H9 (cell line): ENCODE measurements around the gene KRT78. TPM values are rescaled to one million over a fixed set of nuclear protein-coding genes. Genes with fewer than 3 reads are reported as not detected.
A peak's percentile ranks its signal among the peaks of the same experiment; 100 is the strongest.

Source experiments
- DNase-seq: peaks from one replicate; pipeline ENCODE4 v3.0.0-alpha.2; 2017
- H2AFZ ChIP-seq: one replicate; pipeline ENCODE4 v1.6.1; 2013; ENCODE audit warnings: mild to moderate bottlenecking, low read length, control low read depth, moderate library complexity
- H2AK5ac ChIP-seq: 2 replicates; pipeline ENCODE4 v1.6.1; 2013; ENCODE audit warnings: low read length, control low read depth, mixed read lengths; ENCODE audit not compliant: insufficient read length
- H2BK120ac ChIP-seq: one replicate; pipeline ENCODE4 v1.6.1; 2013; ENCODE audit warnings: low read depth, mild to moderate bottlenecking, low read length, control low read depth, inconsistent platforms; ENCODE audit not compliant: poor library complexity, severe bottlenecking
- H2BK12ac ChIP-seq: 2 replicates; pipeline ENCODE4 v1.6.1; 2013; ENCODE audit warnings: low read length, control low read depth, mixed read lengths, low read depth; ENCODE audit not compliant: insufficient read length
- H2BK15ac ChIP-seq: 2 replicates; pipeline ENCODE4 v1.6.1; 2013; ENCODE audit warnings: low read depth, low read length, control low read depth
- H2BK20ac ChIP-seq: one replicate; pipeline ENCODE4 v1.6.1; 2013; ENCODE audit warnings: low read depth, mild to moderate bottlenecking, low read length, control low read depth, inconsistent platforms; ENCODE audit not compliant: poor library complexity, severe bottlenecking
- H2BK5ac ChIP-seq: 2 replicates; pipeline ENCODE4 v1.6.1; 2013; ENCODE audit warnings: low read length, control low read depth, mixed read lengths; ENCODE audit not compliant: insufficient read length
- H3K14ac ChIP-seq: 2 replicates; pipeline ENCODE4 v1.6.1; 2013; ENCODE audit warnings: low read length, control low read depth; ENCODE audit not compliant: insufficient read depth
- H3K18ac ChIP-seq: 2 replicates; pipeline ENCODE4 v1.6.1; 2013; ENCODE audit warnings: low read depth, mild to moderate bottlenecking, mixed read lengths, low read length, control low read depth; ENCODE audit not compliant: insufficient read length
- H3K23ac ChIP-seq: 2 replicates; pipeline ENCODE4 v1.6.1; 2013; ENCODE audit warnings: low read length, control low read depth, mixed read lengths, low read depth; ENCODE audit not compliant: insufficient read length
- H3K23me2 ChIP-seq: 2 replicates; pipeline ENCODE4 v1.6.1; 2013; ENCODE audit warnings: low read depth, mild to moderate bottlenecking, mixed read lengths, low read length, control low read depth; ENCODE audit not compliant: insufficient read length, poor library complexity, severe bottlenecking
- H3K27ac ChIP-seq: 2 replicates; pipeline ENCODE4 v1.5.1; 2013; ENCODE audit warnings: low read length, control low read depth, mixed read lengths, low read depth; ENCODE audit not compliant: insufficient read length
- H3K27me3 ChIP-seq: 2 replicates; pipeline ENCODE4 v1.6.1; 2013; ENCODE audit warnings: low read length, control low read depth, inconsistent platforms; ENCODE audit not compliant: insufficient read depth
- H3K4ac ChIP-seq: 2 replicates; pipeline ENCODE4 v1.6.1; 2013; ENCODE audit warnings: low read depth, mild to moderate bottlenecking, control low read depth, inconsistent platforms, low read length, moderate library complexity
- H3K4me1 ChIP-seq: 2 replicates; pipeline ENCODE4 v1.6.1; 2013; ENCODE audit warnings: low read length, control low read depth, inconsistent platforms; ENCODE audit not compliant: insufficient read depth
- H3K4me2 ChIP-seq: 2 replicates; pipeline ENCODE4 v1.6.1; 2013; ENCODE audit warnings: low read length, control low read depth, mixed read lengths; ENCODE audit not compliant: insufficient read length, insufficient read depth
- H3K56ac ChIP-seq: 2 replicates; pipeline ENCODE4 v1.6.1; 2013; ENCODE audit warnings: low read depth, mild to moderate bottlenecking, mixed read lengths, low read length, control low read depth; ENCODE audit not compliant: insufficient read length
- H3K79me1 ChIP-seq: 2 replicates; pipeline ENCODE4 v1.6.1; 2013; ENCODE audit warnings: low read depth, mild to moderate bottlenecking, moderate library complexity, low read length, control low read depth, inconsistent platforms; ENCODE audit not compliant: insufficient read depth, poor library complexity, severe bottlenecking
- H3K79me2 ChIP-seq: 2 replicates; pipeline ENCODE4 v1.6.1; 2013; ENCODE audit warnings: low read length, control low read depth, inconsistent platforms; ENCODE audit not compliant: insufficient read depth
- H3K9ac ChIP-seq: 2 replicates; pipeline ENCODE4 v1.6.1; 2013; ENCODE audit warnings: low read length, control low read depth, mixed read lengths; ENCODE audit not compliant: insufficient read length; ENCODE audit errors: extremely low read depth
- H3K9me3 ChIP-seq: one replicate; pipeline ENCODE4 v1.6.1; 2013; ENCODE audit warnings: low read depth, low read length, inconsistent platforms; ENCODE audit not compliant: control insufficient read depth
- H3T11ph ChIP-seq: one replicate; pipeline ENCODE4 v1.6.1; 2013; ENCODE audit warnings: mild to moderate bottlenecking, low read length, control low read depth, inconsistent platforms
- H4K20me1 ChIP-seq: one replicate; pipeline ENCODE4 v1.6.1; 2013; ENCODE audit not compliant: control insufficient read depth, insufficient read length, insufficient read depth
- H4K5ac ChIP-seq: 2 replicates; pipeline ENCODE4 v1.6.1; 2013; ENCODE audit warnings: low read depth, mild to moderate bottlenecking, mixed read lengths, low read length, control low read depth; ENCODE audit not compliant: insufficient read length
- H4K8ac ChIP-seq: replicated peaks from 2 replicates; pipeline ENCODE4 v1.6.1; 2013; ENCODE audit warnings: low read length, control low read depth, mixed read lengths, low read depth; ENCODE audit not compliant: insufficient read length
- H4K91ac ChIP-seq: 2 replicates; pipeline ENCODE4 v1.6.1; 2013; ENCODE audit warnings: low read depth, mild to moderate bottlenecking, moderate library complexity, mixed read lengths, low read length, control low read depth; ENCODE audit not compliant: insufficient read length
- H3K27ac Mint-ChIP-seq, 3 experiments: 2 replicates in 2 of 3; 3 replicates in 1 of 3; pipeline ENCODE4 v1.8.0; 2020 to 2021; ENCODE audit warnings: mixed read lengths in 3 of 3, mild to moderate bottlenecking in 1 of 3, moderate library complexity in 1 of 3
- H3K27me3 Mint-ChIP-seq: 2 replicates; pipeline ENCODE4 v1.8.0; 2021; ENCODE audit warnings: low read depth, mild to moderate bottlenecking, moderate library complexity, mixed read lengths
- H3K36me3 Mint-ChIP-seq, 3 experiments: 2 replicates in 2 of 3; 3 replicates in 1 of 3; pipeline ENCODE4 v1.8.0; 2020 to 2021; ENCODE audit warnings: low read depth in 3 of 3, mixed read lengths in 3 of 3; ENCODE audit not compliant: insufficient read depth in 1 of 3
- H3K4me1 Mint-ChIP-seq, 2 experiments: 2 replicates each; pipeline ENCODE4 v1.8.0; 2020; ENCODE audit warnings: mixed read lengths in 2 of 2
- H3K4me3 Mint-ChIP-seq, 2 experiments: 2 replicates in 1 of 2; 3 replicates in 1 of 2; pipeline ENCODE4 v1.8.0; 2020 to 2021; ENCODE audit warnings: mild to moderate bottlenecking in 2 of 2, mixed read lengths in 2 of 2, moderate library complexity in 1 of 2
- H3K9me3 Mint-ChIP-seq, 2 experiments: 2 replicates in 1 of 2; 3 replicates in 1 of 2; pipeline ENCODE4 v1.8.0; 2020; ENCODE audit warnings: mild to moderate bottlenecking in 2 of 2, mixed read lengths in 2 of 2, moderate library complexity in 1 of 2
- WGBS: extraction: QIAGEN DNeasy Blood & Tissue Kit; methylation state at CpG from one replicate; pipeline ENCODE4 v1.1.7; 2013; ENCODE audit warnings: missing lambda C conversion rate, low lambda C conversion rate, mixed read lengths; ENCODE audit not compliant: insufficient read length; ENCODE audit errors: extremely low coverage; 5-methylcytosine and 5-hydroxymethylcytosine counted together
- total RNA-seq: library from RNA; stranded (reverse); gene quantifications from 2 replicates; pipeline ENCODE4 v1.2.1, GENCODE V29; 2021
- TF ChIP-seq, protein P1 (sequence below): fragments of 200-600 bp; sonication (generic); conservative IDR thresholded peaks from 3 replicates; pipeline ENCODE4 v1.8.0; 2021; ENCODE audit warnings: antibody characterized with exemption, mild to moderate bottlenecking

Gene KRT78
- total RNA-seq, 1 experiment from 2014 or later: not detected

DNA sequence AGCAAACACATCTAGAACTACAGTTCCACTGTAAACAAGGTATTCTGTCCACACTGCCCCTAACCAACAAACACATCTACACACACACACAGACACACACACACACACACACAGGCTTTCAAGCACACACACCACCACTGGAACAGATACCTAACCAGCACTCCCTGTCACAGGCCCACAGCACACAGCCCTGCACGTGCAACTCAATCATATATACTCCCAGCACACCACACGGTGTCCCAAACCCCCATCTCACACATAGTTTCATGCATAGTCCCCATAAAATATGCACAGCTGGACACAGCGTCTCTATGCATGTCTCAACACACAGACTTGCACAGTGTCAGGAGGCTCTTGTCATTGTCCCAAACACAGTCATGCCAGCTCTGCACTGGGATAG is 28.4 kb upstream of the KRT78 start:
- Histone ChIP-seq H3K79me1 (no peaks in the 10 kb centered on the region), H4K8ac (no peak overlapping the region), H3K27me3 (no peaks in the 10 kb centered on the region; the same call in 1 of the 2 replicates), H3K79me2 (no peaks in the 10 kb centered on the region), H2AK5ac (no peak overlapping the region), H3K9me3 (no peaks in the 10 kb centered on the region), H3K18ac (no peak overlapping the region), H3K4ac (no peak overlapping the region), H3K9ac (no peak overlapping the region), H3K23ac (no peak overlapping the region), H2BK15ac (no peak overlapping the region), H3K14ac (no peak overlapping the region), H2AFZ (no peak overlapping the region), H4K20me1 (no peaks in the 10 kb centered on the region), H3T11ph (no peak overlapping the region), H3K4me2 (no peak overlapping the region), H2BK20ac (no peak overlapping the region), H3K27ac (no peak overlapping the region), H2BK5ac (no peak overlapping the region), H3K56ac (no peak overlapping the region), H4K5ac (no peak overlapping the region), H4K91ac (no peak overlapping the region), H3K4me1 (no peaks in the 10 kb centered on the region), H2BK120ac (no peak overlapping the region), H2BK12ac (no peak overlapping the region), H3K23me2 (peaks cover 9% of the 10 kb centered on the region)
- no CpG with 5 or more reads among the region's 3 CpGs for WGBS
- Mint-ChIP-seq H3K27ac (peak overlapping the region in 1 of 3 experiments; percentile 25; a peak in 1 of 7 replicates), H3K27me3 (peaks cover 52% of the 10 kb centered on the region), H3K9me3 (no peaks in the 10 kb centered on the region), H3K4me3 (no peak overlapping the region), H3K36me3 (no peaks in the 10 kb centered on the region), H3K4me1 (peaks cover 12 to 28% of the 10 kb centered on the region in 2 experiments)
- TF ChIP-seq, protein P1, sequence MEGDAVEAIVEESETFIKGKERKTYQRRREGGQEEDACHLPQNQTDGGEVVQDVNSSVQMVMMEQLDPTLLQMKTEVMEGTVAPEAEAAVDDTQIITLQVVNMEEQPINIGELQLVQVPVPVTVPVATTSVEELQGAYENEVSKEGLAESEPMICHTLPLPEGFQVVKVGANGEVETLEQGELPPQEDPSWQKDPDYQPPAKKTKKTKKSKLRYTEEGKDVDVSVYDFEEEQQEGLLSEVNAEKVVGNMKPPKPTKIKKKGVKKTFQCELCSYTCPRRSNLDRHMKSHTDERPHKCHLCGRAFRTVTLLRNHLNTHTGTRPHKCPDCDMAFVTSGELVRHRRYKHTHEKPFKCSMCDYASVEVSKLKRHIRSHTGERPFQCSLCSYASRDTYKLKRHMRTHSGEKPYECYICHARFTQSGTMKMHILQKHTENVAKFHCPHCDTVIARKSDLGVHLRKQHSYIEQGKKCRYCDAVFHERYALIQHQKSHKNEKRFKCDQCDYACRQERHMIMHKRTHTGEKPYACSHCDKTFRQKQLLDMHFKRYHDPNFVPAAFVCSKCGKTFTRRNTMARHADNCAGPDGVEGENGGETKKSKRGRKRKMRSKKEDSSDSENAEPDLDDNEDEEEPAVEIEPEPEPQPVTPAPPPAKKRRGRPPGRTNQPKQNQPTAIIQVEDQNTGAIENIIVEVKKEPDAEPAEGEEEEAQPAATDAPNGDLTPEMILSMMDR: no peak
- no peak for DNase-seq
